ENCODE data around the gene MYOZ2.

MYOZ2 gene

GRCh38 chr4:119135721-119136121 is at the start of gene MYOZ2:
TSS of gene MYOZ2 (plus strand) at chr4:119135832. CDS start at chr4:119136526, 694 bp downstream.
- DNase-seq = no peak
- intact Hi-C loops (cut with DNase I) = no loop called here

- DNase-seq = no peak
- intact Hi-C loops (cut with DNase I) = no loop called here
These were observed 48.5 kb upstream of the MYOZ2 start for GRCh38 chr4:119087121-119087520.

GRCh38 chr4:119087656-119088055 is 48.0 kb upstream of the MYOZ2 start:
- DNase-seq = no peak
- intact Hi-C loops (cut with DNase I) = no loop called here

- intact Hi-C loops (cut with DNase I) = no loop called here
- no peak for DNase-seq
These were observed 42.4 kb upstream of the MYOZ2 start for GRCh38 chr4:119093042-119093827.

- intact Hi-C loops (cut with DNase I) = no loop called here
- DNase-seq = no peak
These were observed 38.2 kb upstream of the MYOZ2 start for GRCh38 chr4:119097282-119097900.

GRCh38 chr4:119098306-119098705 is 37.3 kb upstream of the MYOZ2 start:
- no peak for DNase-seq
- intact Hi-C loops (cut with DNase I) = no loop called here

GRCh38 chr4:119099227-119099810 is 36.3 kb upstream of the MYOZ2 start:
- intact Hi-C loops (cut with DNase I) = no loop called here
- no peak for DNase-seq

- DNase-seq = no peak
- intact Hi-C loops (cut with DNase I) = no loop called here
These were observed 35.0 kb upstream of the MYOZ2 start for GRCh38 chr4:119100655-119101054.

- intact Hi-C loops (cut with DNase I) = no loop called here
These were observed 32.4 kb upstream of the MYOZ2 start for GRCh38 chr4:119103263-119103662.

GRCh38 chr4:119104644-119105273 is 30.9 kb upstream of the MYOZ2 start:
- intact Hi-C loops (cut with DNase I) = no loop called here
- DNase-seq = no peak

More at GRCh38 chr4:119103263-119103662, 32.4 kb upstream of the MYOZ2 start:
- DNase-seq = no peak

GRCh38 chr4:119105605-119106004 is 30.0 kb upstream of the MYOZ2 start:
- intact Hi-C loops (cut with DNase I) = no loop called here
- no peak for DNase-seq

- intact Hi-C loops (cut with DNase I) = no loop called here
- DNase-seq = no peak
These were observed 29.3 kb upstream of the MYOZ2 start for GRCh38 chr4:119106036-119107000.

GRCh38 chr4:119110121-119110520 is 25.5 kb upstream of the MYOZ2 start:
- intact Hi-C loops (cut with DNase I) = no loop called here
- no peak for DNase-seq

- intact Hi-C loops (cut with DNase I) = no loop called here
- no peak for DNase-seq
These were observed 24.3 kb upstream of the MYOZ2 start for GRCh38 chr4:119111296-119111695.

- intact Hi-C loops (cut with DNase I) = no loop called here
These were observed 22.5 kb upstream of the MYOZ2 start for GRCh38 chr4:119113033-119113655.

GRCh38 chr4:119116021-119116420 is 19.6 kb upstream of the MYOZ2 start:
- no peak for DNase-seq
- intact Hi-C loops (cut with DNase I) = no loop called here

More at GRCh38 chr4:119113033-119113655, 22.5 kb upstream of the MYOZ2 start:
- no peak for DNase-seq

- intact Hi-C loops (cut with DNase I) = no loop called here
- no peak for DNase-seq
These were observed 18.4 kb upstream of the MYOZ2 start for GRCh38 chr4:119116925-119117900.

GRCh38 chr4:119118397-119118796 is 17.2 kb upstream of the MYOZ2 start:
- DNase-seq = no peak
- intact Hi-C loops (cut with DNase I) = no loop called here
